Measurements from ENCODE around the gene CYSTM1.

The CYSTM1 gene

GRCh38 chr5:140133514-140134167 lies 41.3 kb upstream of the CYSTM1 start:
- H3K4me3 ChIP-seq (ENCODE audit: low read depth, low read length, poor library complexity, severe bottlenecking): no peak overlapping the region
- peaks cover 3% of the 10 kb centered on the region; the same call in 1 of the 2 replicates for H3K27me3 ChIP-seq (ENCODE audit: insufficient read depth, low read length)
- H3K9me2 ChIP-seq (ENCODE audit: low read depth, low read length): no peaks in the 10 kb centered on the region
- no peaks in the 10 kb centered on the region for H3K79me2 ChIP-seq (ENCODE audit: insufficient read depth, low read length)
- TF ChIP-seq EZH2 (IDR thresholded peaks at IDR 0.05; ENCODE audit: borderline replicate concordance, low read length) (no peak), CTCF (IDR thresholded peaks at IDR 0.05; ENCODE audit: low read length) (no peak)
- H3K36me3 ChIP-seq (ENCODE audit: insufficient read depth, low read length): no peaks in the 10 kb centered on the region
- no peaks in the 10 kb centered on the region for H3K4me1 ChIP-seq (ENCODE audit: insufficient read depth, low read length, severe bottlenecking)
- H3F3A ChIP-seq (ENCODE audit: insufficient read depth, low read length): no peaks in the 10 kb centered on the region
- no peak overlapping the region for H3K27ac ChIP-seq (ENCODE audit: low read depth, low read length, poor library complexity, severe bottlenecking)
- no peak overlapping the region for H3K9ac ChIP-seq (ENCODE audit: low read length)
- no peak overlapping the region for H2AFZ ChIP-seq (ENCODE audit: low read length)
- H3K9me3 ChIP-seq (ENCODE audit: low read length): no peaks in the 10 kb centered on the region
- no peak overlapping the region for H3K4me2 ChIP-seq (ENCODE audit: low read length)
- H4K20me1 ChIP-seq (ENCODE audit: insufficient read depth, low read length): peaks cover 5% of the 10 kb centered on the region; the same call in 1 of the 2 replicates

GRCh38 chr5:140134277-140134935 lies 40.6 kb upstream of the CYSTM1 start:
- H3K27me3 ChIP-seq (ENCODE audit: insufficient read depth, low read length): peaks cover 3% of the 10 kb centered on the region; the same call in 1 of the 2 replicates
- no peak overlapping the region for H2AFZ ChIP-seq (ENCODE audit: low read length)
- H3K4me1 ChIP-seq (ENCODE audit: insufficient read depth, low read length, severe bottlenecking): no peaks in the 10 kb centered on the region
- TF ChIP-seq CTCF (IDR thresholded peaks at IDR 0.05; ENCODE audit: low read length): no peak
- TF ChIP-seq EZH2 (IDR thresholded peaks at IDR 0.05; ENCODE audit: borderline replicate concordance, low read length): no peak
- no peak overlapping the region for H3K4me3 ChIP-seq (ENCODE audit: low read depth, low read length, poor library complexity, severe bottlenecking)
- H3K9me3 ChIP-seq (ENCODE audit: low read length): no peaks in the 10 kb centered on the region
- no peaks in the 10 kb centered on the region for H3K79me2 ChIP-seq (ENCODE audit: insufficient read depth, low read length)
- no peak overlapping the region for H3K9ac ChIP-seq (ENCODE audit: low read length)
- no peaks in the 10 kb centered on the region for H3F3A ChIP-seq (ENCODE audit: insufficient read depth, low read length)
- no peak overlapping the region for H3K27ac ChIP-seq (ENCODE audit: low read depth, low read length, poor library complexity, severe bottlenecking)
- no peaks in the 10 kb centered on the region for H3K36me3 ChIP-seq (ENCODE audit: insufficient read depth, low read length)
- peaks cover 5% of the 10 kb centered on the region; the same call in 1 of the 2 replicates for H4K20me1 ChIP-seq (ENCODE audit: insufficient read depth, low read length)
- no peak overlapping the region for H3K4me2 ChIP-seq (ENCODE audit: low read length)
- H3K9me2 ChIP-seq (ENCODE audit: low read depth, low read length): no peaks in the 10 kb centered on the region

GRCh38 chr5:140135127-140135526 lies 39.9 kb upstream of the CYSTM1 start:
- Histone ChIP-seq H3K79me2 (ENCODE audit: insufficient read depth, low read length) (no peaks in the 10 kb centered on the region), H2AFZ (ENCODE audit: low read length) (no peak overlapping the region), H3F3A (ENCODE audit: insufficient read depth, low read length) (no peaks in the 10 kb centered on the region), H3K36me3 (ENCODE audit: insufficient read depth, low read length) (no peaks in the 10 kb centered on the region), H3K9ac (ENCODE audit: low read length) (no peak overlapping the region), H3K9me3 (ENCODE audit: low read length) (no peaks in the 10 kb centered on the region), H3K4me1 (ENCODE audit: insufficient read depth, low read length, severe bottlenecking) (no peaks in the 10 kb centered on the region), H3K27ac (ENCODE audit: low read depth, low read length, poor library complexity, severe bottlenecking) (no peak overlapping the region), H3K4me3 (ENCODE audit: low read depth, low read length, poor library complexity, severe bottlenecking) (no peak overlapping the region), H4K20me1 (ENCODE audit: insufficient read depth, low read length) (peaks cover 5% of the 10 kb centered on the region; the same call in 1 of the 2 replicates), H3K4me2 (ENCODE audit: low read length) (no peak overlapping the region), H3K27me3 (ENCODE audit: insufficient read depth, low read length) (peaks cover 3% of the 10 kb centered on the region; the same call in 1 of the 2 replicates), H3K9me2 (ENCODE audit: low read depth, low read length) (no peaks in the 10 kb centered on the region)
- TF ChIP-seq CTCF (IDR thresholded peaks at IDR 0.05; ENCODE audit: low read length) (no peak), EZH2 (IDR thresholded peaks at IDR 0.05; ENCODE audit: borderline replicate concordance, low read length) (no peak)

All from OCI-LY1 (cell line).